ENCODE data around the gene SCIN.
"Not testable (repeated sequence)": the region's sequence is repeated elsewhere in the genome, so short reads cannot be mapped to it uniquely, and the experiment has no call there.

The SCIN gene

DNA sequence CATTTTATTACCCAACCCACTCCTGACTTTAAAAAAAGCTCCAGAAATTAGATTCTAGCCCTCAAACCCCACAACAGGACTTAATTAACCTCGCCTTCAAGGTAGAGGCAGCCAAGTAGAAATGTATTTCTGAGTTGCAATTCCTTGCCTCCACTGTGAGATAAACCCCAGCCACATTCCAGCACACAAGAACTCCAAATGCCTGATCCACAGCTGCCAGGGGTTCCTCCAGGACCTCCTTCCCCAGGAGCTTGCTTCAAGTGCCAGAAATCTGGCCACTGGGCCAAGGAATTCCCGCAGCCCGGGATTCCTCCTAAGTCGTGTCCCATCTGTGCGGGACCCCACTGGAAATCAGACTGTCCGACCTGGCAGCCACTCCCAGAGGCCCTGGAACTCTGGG, 91.1 kb downstream of the SCIN start:
- no peak overlapping the region for H3K4me3 ChIP-seq (ENCODE audit: low read depth in 1 of 2, low read length in 2 of 2)
- no peaks in the 10 kb centered on the region for H3K79me2 ChIP-seq (ENCODE audit: insufficient read depth, low read length)
- H4K20me1 ChIP-seq (ENCODE audit: insufficient read depth, low read length), result no peaks in the 10 kb centered on the region
- no peaks in the 10 kb centered on the region for H3K36me3 ChIP-seq (ENCODE audit: insufficient read depth, low read length)
- no peaks in the 10 kb centered on the region for H3K27me3 ChIP-seq (ENCODE audit: insufficient read depth, low read length, poor library complexity)
- TF ChIP-seq, protein P1, sequence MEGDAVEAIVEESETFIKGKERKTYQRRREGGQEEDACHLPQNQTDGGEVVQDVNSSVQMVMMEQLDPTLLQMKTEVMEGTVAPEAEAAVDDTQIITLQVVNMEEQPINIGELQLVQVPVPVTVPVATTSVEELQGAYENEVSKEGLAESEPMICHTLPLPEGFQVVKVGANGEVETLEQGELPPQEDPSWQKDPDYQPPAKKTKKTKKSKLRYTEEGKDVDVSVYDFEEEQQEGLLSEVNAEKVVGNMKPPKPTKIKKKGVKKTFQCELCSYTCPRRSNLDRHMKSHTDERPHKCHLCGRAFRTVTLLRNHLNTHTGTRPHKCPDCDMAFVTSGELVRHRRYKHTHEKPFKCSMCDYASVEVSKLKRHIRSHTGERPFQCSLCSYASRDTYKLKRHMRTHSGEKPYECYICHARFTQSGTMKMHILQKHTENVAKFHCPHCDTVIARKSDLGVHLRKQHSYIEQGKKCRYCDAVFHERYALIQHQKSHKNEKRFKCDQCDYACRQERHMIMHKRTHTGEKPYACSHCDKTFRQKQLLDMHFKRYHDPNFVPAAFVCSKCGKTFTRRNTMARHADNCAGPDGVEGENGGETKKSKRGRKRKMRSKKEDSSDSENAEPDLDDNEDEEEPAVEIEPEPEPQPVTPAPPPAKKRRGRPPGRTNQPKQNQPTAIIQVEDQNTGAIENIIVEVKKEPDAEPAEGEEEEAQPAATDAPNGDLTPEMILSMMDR (IDR thresholded peaks at IDR 0.05; ENCODE audit: borderline replicate concordance, extremely low read depth, low read length, poor library complexity, severe bottlenecking), result no peak
- no peak for TF ChIP-seq EZH2 (IDR thresholded peaks at IDR 0.05; ENCODE audit: borderline replicate concordance, low read depth, low read length, severe bottlenecking)
- H3K4me2 ChIP-seq (ENCODE audit: insufficient read depth, low read length), result no peak overlapping the region
- ATAC-seq (ENCODE audit: insufficient read depth, low read depth), result no peak
- no peaks in the 10 kb centered on the region for H3K9me3 ChIP-seq (ENCODE audit: insufficient read depth, low read length, severe bottlenecking)
- H3K9ac ChIP-seq (ENCODE audit: low read depth, low read length), result no peak overlapping the region
- no peak overlapping the region for H2AFZ ChIP-seq (ENCODE audit: low read depth, low read length)
- no peaks in the 10 kb centered on the region for H3K4me1 ChIP-seq (ENCODE audit: insufficient read depth, low read length)
- no peak overlapping the region for H3K27ac ChIP-seq (ENCODE audit: low read length)
- DNase-seq, result no peak

DNA sequence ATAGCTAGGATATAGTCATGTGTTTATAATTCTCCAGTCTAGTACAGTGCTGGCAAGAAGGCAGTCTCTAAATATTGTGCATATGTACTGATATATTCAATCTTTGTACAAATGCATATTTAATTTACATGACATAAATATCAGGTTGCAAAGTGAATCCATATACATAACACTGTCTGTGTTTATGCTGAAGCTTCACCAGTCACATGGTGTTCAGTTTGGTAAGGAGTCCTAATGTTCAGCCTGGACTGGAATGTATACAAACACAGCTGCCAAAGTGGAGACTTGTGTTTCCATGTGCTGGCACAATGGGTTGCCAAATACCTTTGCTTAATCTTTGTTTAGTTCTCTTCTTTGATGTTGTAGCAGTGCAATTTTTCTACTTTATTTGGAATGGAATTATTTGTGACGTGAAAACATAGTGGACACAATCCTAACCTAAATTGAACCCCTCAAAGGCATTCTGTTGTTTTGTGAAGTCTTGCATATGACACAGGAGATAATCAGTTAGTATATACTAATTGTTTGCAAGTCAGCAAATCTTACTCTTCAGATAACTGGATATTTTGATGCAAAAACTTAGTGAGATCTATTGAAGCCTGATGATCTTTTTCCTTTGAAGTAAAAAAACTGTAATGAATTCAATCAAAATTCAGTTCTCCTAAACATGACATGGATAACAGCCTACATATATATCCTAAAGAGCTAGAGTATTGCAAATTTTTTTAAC, 99.6 kb downstream of the SCIN start:
- Histone ChIP-seq H3K79me2 (ENCODE audit: insufficient read depth, low read length) (no peaks in the 10 kb centered on the region), H2AFZ (ENCODE audit: low read depth, low read length) (no peak overlapping the region), H3K4me2 (ENCODE audit: insufficient read depth, low read length) (no peak overlapping the region), H3K9ac (ENCODE audit: low read depth, low read length) (no peak overlapping the region), H3K27ac (ENCODE audit: low read length) (no peak overlapping the region), H3K9me3 (ENCODE audit: insufficient read depth, low read length, severe bottlenecking) (peaks cover 2% of the 10 kb centered on the region), H3K36me3 (ENCODE audit: insufficient read depth, low read length) (no peaks in the 10 kb centered on the region), H4K20me1 (ENCODE audit: insufficient read depth, low read length) (no peaks in the 10 kb centered on the region), H3K4me1 (ENCODE audit: insufficient read depth, low read length) (no peaks in the 10 kb centered on the region), H3K4me3 (ENCODE audit: low read depth in 1 of 2, low read length in 2 of 2) (no peak overlapping the region), H3K27me3 (ENCODE audit: insufficient read depth, low read length, poor library complexity) (no peaks in the 10 kb centered on the region)
- no peak for DNase-seq
- TF ChIP-seq EZH2 (IDR thresholded peaks at IDR 0.05; ENCODE audit: borderline replicate concordance, low read depth, low read length, severe bottlenecking), result no peak
- ATAC-seq (ENCODE audit: insufficient read depth, low read depth), result no peak

- H3K27ac ChIP-seq (ENCODE audit: low read length), result no peak overlapping the region
- ATAC-seq (ENCODE audit: insufficient read depth, low read depth), result no peak
- TF ChIP-seq, protein P1 (IDR thresholded peaks at IDR 0.05; ENCODE audit: borderline replicate concordance, extremely low read depth, low read length, poor library complexity, severe bottlenecking), result no peak
- no peak for TF ChIP-seq EZH2 (IDR thresholded peaks at IDR 0.05; ENCODE audit: borderline replicate concordance, low read depth, low read length, severe bottlenecking)
- H3K36me3 ChIP-seq (ENCODE audit: insufficient read depth, low read length), result no peaks in the 10 kb centered on the region
- DNase-seq, result no peak
- no peak overlapping the region for H3K4me2 ChIP-seq (ENCODE audit: insufficient read depth, low read length)
- H3K9ac ChIP-seq (ENCODE audit: low read depth, low read length), result no peak overlapping the region
- H3K27me3 ChIP-seq (ENCODE audit: insufficient read depth, low read length, poor library complexity), result no peaks in the 10 kb centered on the region
- H2AFZ ChIP-seq (ENCODE audit: low read depth, low read length), result no peak overlapping the region
- no peak overlapping the region for H3K4me3 ChIP-seq (ENCODE audit: low read depth in 1 of 2, low read length in 2 of 2)
- no peaks in the 10 kb centered on the region for H3K4me1 ChIP-seq (ENCODE audit: insufficient read depth, low read length)
- peaks cover 6% of the 10 kb centered on the region for H3K9me3 ChIP-seq (ENCODE audit: insufficient read depth, low read length, severe bottlenecking)
- no peaks in the 10 kb centered on the region for H4K20me1 ChIP-seq (ENCODE audit: insufficient read depth, low read length)
- H3K79me2 ChIP-seq (ENCODE audit: insufficient read depth, low read length), result no peaks in the 10 kb centered on the region
These were observed 100.4 kb downstream of the SCIN start for GRCh38 chr7:12670743-12671520.

GRCh38 chr7:12673436-12673835, 102.9 kb downstream of the SCIN start:
- H3K79me2 ChIP-seq (ENCODE audit: insufficient read depth, low read length); H3K27me3 ChIP-seq (ENCODE audit: insufficient read depth, low read length, poor library complexity); H2AFZ ChIP-seq (ENCODE audit: low read depth, low read length); DNase-seq; H3K4me1 ChIP-seq (ENCODE audit: insufficient read depth, low read length); H3K9me3 ChIP-seq (ENCODE audit: insufficient read depth, low read length, severe bottlenecking); H3K4me2 ChIP-seq (ENCODE audit: insufficient read depth, low read length); H3K4me3 ChIP-seq (ENCODE audit: low read depth in 1 of 2, low read length in 2 of 2); H3K36me3 ChIP-seq (ENCODE audit: insufficient read depth, low read length); H3K9ac ChIP-seq (ENCODE audit: low read depth, low read length); H3K27ac ChIP-seq (ENCODE audit: low read length); ATAC-seq (ENCODE audit: insufficient read depth, low read depth); H4K20me1 ChIP-seq (ENCODE audit: insufficient read depth, low read length): not testable (repeated sequence)

Measured in DND-41 (cell line).